Thyroid gland (tissue), 4 donors: ENCODE measurements around the gene STUM. TPM values are rescaled to one million over a fixed set of nuclear protein-coding genes. Genes with fewer than 3 reads are reported as not detected.

Experiments used
- DNase-seq, 2 donors: peaks; one replicate each; pipeline ENCODE4 v3.0.0-alpha.2; 2019
- H3K27ac ChIP-seq, 3 donors: fragments of 200-600 bp; sonication (generic); 1 replicate in 2 of 3; 2 replicates in 1 of 3; pipeline ENCODE4 v1.5.1; 2016 to 2019; ENCODE audit warnings: mild to moderate bottlenecking in 1 of 3, moderate library complexity in 1 of 3
- H3K27me3 ChIP-seq: fragments of 200-600 bp; sonication (generic); one replicate; pipeline ENCODE4 v1.5.1; 2019
- H3K36me3 ChIP-seq, 2 donors: fragments of 200-600 bp; sonication (generic); one replicate each; pipeline ENCODE4 v1.5.1; 2016 to 2019
- H3K4me1 ChIP-seq, 2 donors: fragments of 200-600 bp; sonication (generic); one replicate each; pipeline ENCODE4 v1.5.1; 2017 to 2019
- H3K4me3 ChIP-seq, 3 donors: fragments of 200-600 bp; sonication (generic); replicated peaks in 1 of 3; 1 replicate in 2 of 3; 2 replicates in 1 of 3; pipeline ENCODE4 v1.5.1; 2016; ENCODE audit warnings: mild to moderate bottlenecking in 1 of 3
- H3K9me3 ChIP-seq: fragments of 200-600 bp; sonication (generic); one replicate; pipeline ENCODE4 v1.5.1; 2017
- POLR2A ChIP-seq, 2 donors: fragments of 450-650 bp; IDR thresholded peaks; one replicate each; pipeline ENCODE4 v1.6.1; 2017; ENCODE audit warnings: antibody characterized with exemption in 2 of 2, mild to moderate bottlenecking in 2 of 2, moderate library complexity in 1 of 2
- WGBS, 2 donors: methylation state at CpG; one replicate each; pipeline ENCODE4 v1.1.5; 2017; 5-methylcytosine and 5-hydroxymethylcytosine counted together
- intact Hi-C: fragments of 100-400 bp; cut with DNase I; formaldehyde crosslinking; loops from one replicate; pipeline ENCODE4 v1.15.1; 2023
- total RNA-seq, 4 donors: library from RNA; depleted of rRNA; stranded (reverse); fragments of >200 nt; gene quantifications; one replicate each; pipeline ENCODE4 v1.2.3, GENCODE V29; 2016
- TF ChIP-seq, protein P1 (sequence below), 6 experiments: fragments of 200-600 bp in 3 of 6; fragments of 450-650 bp in 3 of 6; sonication (generic) in 3 of 6; IDR thresholded peaks; one replicate each; pipeline ENCODE4 v1.5.1; 2016 to 2019; ENCODE audit warnings: antibody characterized with exemption in 6 of 6, mild to moderate bottlenecking in 2 of 6, inconsistent platforms in 1 of 6, moderate library complexity in 1 of 6

STUM gene
- total RNA-seq, 4 donors from 2014 or later: 0.22 to 1.1 (median 0.48) TPM

DNA sequence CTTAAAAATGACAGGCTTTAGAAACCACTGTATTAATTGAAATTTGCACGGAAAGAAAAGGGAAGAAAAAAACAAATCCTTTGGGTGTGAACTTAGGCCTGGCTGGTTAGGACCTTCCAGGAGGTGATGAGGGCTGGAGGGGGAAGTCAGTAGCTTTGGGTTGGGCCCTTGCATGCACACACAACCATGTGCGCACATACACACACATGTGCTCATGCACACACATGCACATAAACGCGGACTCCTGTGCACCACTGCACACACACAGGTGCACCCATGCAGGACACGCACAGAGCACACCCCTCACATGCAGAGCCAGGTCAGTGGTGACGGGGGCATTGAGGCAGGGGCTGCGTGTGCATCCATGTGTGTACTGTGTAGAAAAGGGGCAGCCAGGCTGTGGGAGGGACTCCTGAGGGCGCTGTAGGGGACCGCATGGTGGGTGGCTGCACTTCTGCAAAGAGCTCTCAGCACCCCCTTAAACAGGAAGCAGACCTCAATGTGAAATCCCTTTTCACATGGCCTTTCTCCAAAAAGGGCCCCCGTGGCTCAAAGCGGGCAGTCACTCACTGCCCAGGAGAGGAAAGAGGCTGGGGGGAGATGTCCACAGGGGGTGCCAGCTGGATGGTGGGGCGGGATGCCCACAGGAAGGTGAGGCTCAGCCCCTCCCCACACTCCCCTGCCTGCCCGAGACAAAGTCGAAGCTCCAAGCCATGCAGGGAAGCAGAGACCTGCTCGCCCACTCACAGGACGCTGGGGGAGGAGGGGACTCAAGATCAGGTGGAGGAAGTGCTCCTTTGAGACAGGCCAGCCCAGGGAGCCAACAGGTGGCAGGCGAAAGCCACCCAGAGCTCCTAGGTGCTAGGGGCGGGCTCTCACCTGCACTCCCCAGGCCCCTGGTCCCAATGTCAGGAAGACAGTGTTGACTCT lies 95.3 kb downstream of the STUM start:
- H3K4me1 ChIP-seq: no peaks in the 10 kb centered on the region
- no peak for TF ChIP-seq POLR2A (IDR thresholded peaks at IDR 0.05)
- TF ChIP-seq, protein P1, sequence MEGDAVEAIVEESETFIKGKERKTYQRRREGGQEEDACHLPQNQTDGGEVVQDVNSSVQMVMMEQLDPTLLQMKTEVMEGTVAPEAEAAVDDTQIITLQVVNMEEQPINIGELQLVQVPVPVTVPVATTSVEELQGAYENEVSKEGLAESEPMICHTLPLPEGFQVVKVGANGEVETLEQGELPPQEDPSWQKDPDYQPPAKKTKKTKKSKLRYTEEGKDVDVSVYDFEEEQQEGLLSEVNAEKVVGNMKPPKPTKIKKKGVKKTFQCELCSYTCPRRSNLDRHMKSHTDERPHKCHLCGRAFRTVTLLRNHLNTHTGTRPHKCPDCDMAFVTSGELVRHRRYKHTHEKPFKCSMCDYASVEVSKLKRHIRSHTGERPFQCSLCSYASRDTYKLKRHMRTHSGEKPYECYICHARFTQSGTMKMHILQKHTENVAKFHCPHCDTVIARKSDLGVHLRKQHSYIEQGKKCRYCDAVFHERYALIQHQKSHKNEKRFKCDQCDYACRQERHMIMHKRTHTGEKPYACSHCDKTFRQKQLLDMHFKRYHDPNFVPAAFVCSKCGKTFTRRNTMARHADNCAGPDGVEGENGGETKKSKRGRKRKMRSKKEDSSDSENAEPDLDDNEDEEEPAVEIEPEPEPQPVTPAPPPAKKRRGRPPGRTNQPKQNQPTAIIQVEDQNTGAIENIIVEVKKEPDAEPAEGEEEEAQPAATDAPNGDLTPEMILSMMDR (IDR thresholded peaks at IDR 0.05): no peak
- peaks cover 16 to 24% of the 10 kb centered on the region in 2 donors for H3K36me3 ChIP-seq
- no peak for DNase-seq
- H3K27me3 ChIP-seq: no peaks in the 10 kb centered on the region
- intact Hi-C loops: no loop called here
- H3K4me3 ChIP-seq: no peak overlapping the region
- no peak overlapping the region for H3K27ac ChIP-seq
- 53 to 70% methylated on average over 10 to 17 of the region's 18 CpGs for WGBS, 2 donors
- no peaks in the 10 kb centered on the region for H3K9me3 ChIP-seq

DNA sequence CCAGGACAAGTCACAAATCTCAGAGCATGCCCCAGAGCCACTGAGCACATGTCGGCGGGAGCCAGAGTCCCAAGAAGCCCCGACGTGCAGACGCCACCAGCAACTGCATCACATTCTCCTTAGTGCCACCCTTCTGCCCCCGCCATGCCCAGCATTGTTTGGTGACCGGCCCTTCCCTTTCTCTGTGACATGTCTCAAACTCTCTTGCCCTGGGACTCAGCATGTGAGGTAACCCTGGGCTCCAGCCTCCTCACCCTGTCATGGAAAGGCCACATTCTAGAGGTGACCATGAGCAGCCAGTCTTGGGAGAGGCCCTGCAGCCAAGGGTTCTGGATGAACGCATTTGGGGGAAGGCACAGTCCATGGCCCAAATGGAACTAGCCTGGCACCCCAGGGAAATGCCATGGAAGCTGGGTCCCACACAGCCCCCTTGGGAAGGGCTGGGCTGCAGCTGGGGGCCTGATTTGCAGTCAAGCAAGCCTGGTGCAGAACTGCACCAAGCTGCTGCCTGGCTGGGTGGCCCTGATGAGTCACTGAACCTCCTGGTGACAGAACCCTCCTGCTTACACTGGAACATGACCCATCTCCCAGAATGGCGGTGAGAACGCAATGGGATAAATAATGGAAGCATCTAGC lies 96.1 kb downstream of the STUM start:
- Histone ChIP-seq H3K27me3 (no peaks in the 10 kb centered on the region), H3K9me3 (no peaks in the 10 kb centered on the region), H3K4me1 (no peaks in the 10 kb centered on the region), H3K4me3 (no peak overlapping the region), H3K36me3 (peaks cover 16 to 18% of the 10 kb centered on the region in 2 donors), H3K27ac (no peak overlapping the region)
- TF ChIP-seq, protein P1 (IDR thresholded peaks at IDR 0.05): no peak
- no peak for TF ChIP-seq POLR2A (IDR thresholded peaks at IDR 0.05)
- WGBS, 2 donors: 90 to 94% methylated on average over 10 of the region's 10 CpGs
- no peak for DNase-seq
- intact Hi-C loops: no loop called here

DNA sequence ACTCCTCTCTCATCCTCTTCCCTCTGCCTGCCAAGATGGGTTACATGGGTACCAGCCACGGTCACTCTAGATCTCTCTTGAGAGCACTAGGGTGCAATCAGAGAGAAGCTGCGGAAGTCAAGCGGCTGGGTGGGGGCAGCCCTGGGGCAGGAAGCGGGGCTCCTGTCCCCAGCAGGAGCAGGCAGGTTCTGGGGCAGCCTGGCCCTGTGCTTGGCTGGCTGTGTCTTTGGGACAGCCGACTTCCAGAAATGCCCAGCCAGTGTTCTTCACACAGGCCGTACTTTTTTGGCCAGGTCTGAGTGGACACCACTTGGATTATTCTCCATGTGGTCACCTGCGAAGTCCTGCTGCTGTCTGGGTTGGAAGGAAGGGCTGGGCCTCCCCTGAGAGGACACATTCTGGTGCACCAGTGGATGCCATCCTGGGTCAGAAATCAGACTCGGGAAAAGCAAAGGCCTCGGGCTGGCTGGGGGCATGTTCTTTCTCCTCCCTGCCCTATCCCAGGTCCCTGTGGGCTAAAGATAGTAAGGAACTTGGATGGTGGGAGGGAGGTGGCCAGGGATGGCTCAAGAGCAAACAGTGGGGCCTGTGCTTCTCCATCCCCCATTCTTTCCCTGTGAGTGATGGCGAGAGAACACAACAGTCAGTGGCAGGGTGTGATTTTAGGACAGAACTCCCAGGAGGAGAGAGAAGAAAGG lies 96.9 kb downstream of the STUM start:
- intact Hi-C loops: no loop called here
- H3K4me3 ChIP-seq: no peak overlapping the region
- H3K4me1 ChIP-seq: peaks cover 0 to 2% of the 10 kb centered on the region in 2 donors
- WGBS, 2 donors: 80 to 88% methylated on average over 8 of the region's 10 CpGs
- no peak for DNase-seq
- H3K27ac ChIP-seq: no peak overlapping the region
- H3K9me3 ChIP-seq: no peaks in the 10 kb centered on the region
- H3K27me3 ChIP-seq: no peaks in the 10 kb centered on the region
- TF ChIP-seq POLR2A (IDR thresholded peaks at IDR 0.05): no peak
- TF ChIP-seq, protein P1 (IDR thresholded peaks at IDR 0.05): no peak
- peaks cover 16 to 18% of the 10 kb centered on the region in 2 donors for H3K36me3 ChIP-seq

DNA sequence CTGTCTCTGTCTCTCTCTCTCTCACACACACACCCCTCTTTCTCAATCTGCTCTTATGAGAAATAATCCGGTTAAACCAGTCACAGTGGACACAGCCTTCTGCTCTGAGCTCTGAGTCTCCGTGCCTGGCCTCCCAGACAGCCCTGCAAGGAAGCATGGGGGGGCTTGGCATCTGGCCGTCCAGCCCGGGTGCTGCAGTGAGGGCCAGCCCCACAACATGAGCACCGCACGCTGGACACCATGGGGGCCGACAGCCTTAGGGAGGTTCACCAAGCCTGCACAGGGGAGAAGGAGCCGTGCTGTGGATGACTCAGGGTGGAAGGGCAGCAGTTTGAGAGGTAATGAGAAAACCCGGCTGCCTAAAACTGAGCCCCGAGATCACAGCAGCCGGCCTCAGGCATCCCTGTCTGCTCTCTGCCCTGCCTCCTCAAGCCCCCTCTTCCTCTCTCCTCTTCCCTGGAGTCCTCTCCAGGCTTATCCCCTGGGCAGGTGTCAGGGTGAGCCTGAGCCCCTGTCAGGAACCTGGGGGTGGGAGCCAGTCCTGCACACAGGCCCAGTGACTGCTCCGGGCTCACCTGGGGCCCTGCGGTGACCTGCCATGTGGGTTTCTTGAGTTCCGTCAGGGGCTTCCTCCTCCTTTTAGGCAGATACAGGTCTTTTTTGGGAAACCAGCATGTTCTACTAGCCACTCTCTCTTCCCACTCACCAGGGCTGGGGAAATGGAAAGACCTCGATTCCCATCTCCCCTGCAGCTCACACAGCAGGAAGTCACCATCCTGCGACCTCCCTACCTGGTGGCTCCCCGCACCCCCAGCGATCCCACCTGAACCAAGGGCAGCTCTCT lies 97.7 kb downstream of the STUM start:
- TF ChIP-seq, protein P1 (IDR thresholded peaks at IDR 0.05): no peak
- no peak for TF ChIP-seq POLR2A (IDR thresholded peaks at IDR 0.05)
- WGBS, 2 donors: 89 to 93% methylated on average over 13 to 17 of the region's 18 CpGs
- no peaks in the 10 kb centered on the region for H3K9me3 ChIP-seq
- H3K4me3 ChIP-seq: no peak overlapping the region
- H3K27me3 ChIP-seq: no peaks in the 10 kb centered on the region
- peaks cover 16 to 17% of the 10 kb centered on the region in 2 donors for H3K36me3 ChIP-seq
- peaks cover 0 to 4% of the 10 kb centered on the region in 2 donors for H3K4me1 ChIP-seq
- H3K27ac ChIP-seq: no peak overlapping the region
- no peak for DNase-seq
- intact Hi-C loops: no loop called here
